Choroid plexus epithelial cell (primary cell): Measurements from ENCODE around the gene LANCL2.

Source experiments
- DNase-seq: peaks from one replicate; pipeline ENCODE4 v3.0.0-alpha.2; 2010; ENCODE audit warnings: low read depth
- H3K4me3 ChIP-seq: 2 replicates; pipeline ENCODE4 v1.5.1; 2011; ENCODE audit warnings: low read depth, mild to moderate bottlenecking, control low read depth, low read length, moderate library complexity
- CTCF ChIP-seq: conservative IDR thresholded peaks from 2 replicates; pipeline ENCODE4 v1.5.1; 2011; ENCODE audit warnings: low read depth, mild to moderate bottlenecking, control low read depth, inconsistent platforms, low read length, moderate library complexity

The LANCL2 gene

GRCh38 chr7:55444786-55445185 is 79.6 kb downstream of the LANCL2 start:
- TF ChIP-seq CTCF = no peak
- DNase-seq = no peak
- H3K4me3 ChIP-seq = no peak overlapping the region

- no peak overlapping the region for H3K4me3 ChIP-seq
- DNase-seq = no peak
- TF ChIP-seq CTCF = no peak
Observed at GRCh38 chr7:55448526-55448925, 83.4 kb downstream of the LANCL2 start.

- DNase-seq = no peak
- H3K4me3 ChIP-seq = no peak overlapping the region
- no peak for TF ChIP-seq CTCF
Observed at GRCh38 chr7:55449205-55449991, 84.3 kb downstream of the LANCL2 start.

- DNase-seq = no peak
- no peak for TF ChIP-seq CTCF
- H3K4me3 ChIP-seq = no peak overlapping the region
Observed at GRCh38 chr7:55449992-55450535, 84.9 kb downstream of the LANCL2 start.

- no peak for TF ChIP-seq CTCF
- no peak overlapping the region for H3K4me3 ChIP-seq
- no peak for DNase-seq
Observed at GRCh38 chr7:55452971-55453370, 87.8 kb downstream of the LANCL2 start.

- TF ChIP-seq CTCF = no peak
- no peak overlapping the region for H3K4me3 ChIP-seq
- peak; percentile 70 for DNase-seq
Observed at GRCh38 chr7:55457801-55458200, 92.7 kb downstream of the LANCL2 start.

GRCh38 chr7:55458351-55458750 is 93.2 kb downstream of the LANCL2 start:
- TF ChIP-seq CTCF = no peak
- H3K4me3 ChIP-seq = no peak overlapping the region
- DNase-seq = no peak
